H9 (cell line): Measurements from ENCODE around the gene PC. TPM values are rescaled to one million over a fixed set of nuclear protein-coding genes. Genes with fewer than 3 reads are reported as not detected.
A peak's percentile ranks its signal among the peaks of the same experiment; 100 is the strongest.

Source experiments
- DNase-seq: peaks from one replicate; pipeline ENCODE4 v3.0.0-alpha.2; 2017
- H2AFZ ChIP-seq: one replicate; pipeline ENCODE4 v1.6.1; 2013; ENCODE audit warnings: mild to moderate bottlenecking, low read length, control low read depth, moderate library complexity
- H2AK5ac ChIP-seq: 2 replicates; pipeline ENCODE4 v1.6.1; 2013; ENCODE audit warnings: low read length, control low read depth, mixed read lengths; ENCODE audit not compliant: insufficient read length
- H2BK120ac ChIP-seq: one replicate; pipeline ENCODE4 v1.6.1; 2013; ENCODE audit warnings: low read depth, mild to moderate bottlenecking, low read length, control low read depth, inconsistent platforms; ENCODE audit not compliant: poor library complexity, severe bottlenecking
- H2BK12ac ChIP-seq: 2 replicates; pipeline ENCODE4 v1.6.1; 2013; ENCODE audit warnings: low read length, control low read depth, mixed read lengths, low read depth; ENCODE audit not compliant: insufficient read length
- H2BK15ac ChIP-seq: 2 replicates; pipeline ENCODE4 v1.6.1; 2013; ENCODE audit warnings: low read depth, low read length, control low read depth
- H2BK20ac ChIP-seq: one replicate; pipeline ENCODE4 v1.6.1; 2013; ENCODE audit warnings: low read depth, mild to moderate bottlenecking, low read length, control low read depth, inconsistent platforms; ENCODE audit not compliant: poor library complexity, severe bottlenecking
- H2BK5ac ChIP-seq: 2 replicates; pipeline ENCODE4 v1.6.1; 2013; ENCODE audit warnings: low read length, control low read depth, mixed read lengths; ENCODE audit not compliant: insufficient read length
- H3K14ac ChIP-seq: 2 replicates; pipeline ENCODE4 v1.6.1; 2013; ENCODE audit warnings: low read length, control low read depth; ENCODE audit not compliant: insufficient read depth
- H3K18ac ChIP-seq: 2 replicates; pipeline ENCODE4 v1.6.1; 2013; ENCODE audit warnings: low read depth, mild to moderate bottlenecking, mixed read lengths, low read length, control low read depth; ENCODE audit not compliant: insufficient read length
- H3K23ac ChIP-seq: 2 replicates; pipeline ENCODE4 v1.6.1; 2013; ENCODE audit warnings: low read length, control low read depth, mixed read lengths, low read depth; ENCODE audit not compliant: insufficient read length
- H3K23me2 ChIP-seq: 2 replicates; pipeline ENCODE4 v1.6.1; 2013; ENCODE audit warnings: low read depth, mild to moderate bottlenecking, mixed read lengths, low read length, control low read depth; ENCODE audit not compliant: insufficient read length, poor library complexity, severe bottlenecking
- H3K27ac ChIP-seq: 2 replicates; pipeline ENCODE4 v1.5.1; 2013; ENCODE audit warnings: low read length, control low read depth, mixed read lengths, low read depth; ENCODE audit not compliant: insufficient read length
- H3K27me3 ChIP-seq: 2 replicates; pipeline ENCODE4 v1.6.1; 2013; ENCODE audit warnings: low read length, control low read depth, inconsistent platforms; ENCODE audit not compliant: insufficient read depth
- H3K4ac ChIP-seq: 2 replicates; pipeline ENCODE4 v1.6.1; 2013; ENCODE audit warnings: low read depth, mild to moderate bottlenecking, control low read depth, inconsistent platforms, low read length, moderate library complexity
- H3K4me1 ChIP-seq: 2 replicates; pipeline ENCODE4 v1.6.1; 2013; ENCODE audit warnings: low read length, control low read depth, inconsistent platforms; ENCODE audit not compliant: insufficient read depth
- H3K4me2 ChIP-seq: 2 replicates; pipeline ENCODE4 v1.6.1; 2013; ENCODE audit warnings: low read length, control low read depth, mixed read lengths; ENCODE audit not compliant: insufficient read length, insufficient read depth
- H3K56ac ChIP-seq: 2 replicates; pipeline ENCODE4 v1.6.1; 2013; ENCODE audit warnings: low read depth, mild to moderate bottlenecking, mixed read lengths, low read length, control low read depth; ENCODE audit not compliant: insufficient read length
- H3K79me1 ChIP-seq: 2 replicates; pipeline ENCODE4 v1.6.1; 2013; ENCODE audit warnings: low read depth, mild to moderate bottlenecking, moderate library complexity, low read length, control low read depth, inconsistent platforms; ENCODE audit not compliant: insufficient read depth, poor library complexity, severe bottlenecking
- H3K79me2 ChIP-seq: 2 replicates; pipeline ENCODE4 v1.6.1; 2013; ENCODE audit warnings: low read length, control low read depth, inconsistent platforms; ENCODE audit not compliant: insufficient read depth
- H3K9ac ChIP-seq: 2 replicates; pipeline ENCODE4 v1.6.1; 2013; ENCODE audit warnings: low read length, control low read depth, mixed read lengths; ENCODE audit not compliant: insufficient read length; ENCODE audit errors: extremely low read depth
- H3K9me3 ChIP-seq: one replicate; pipeline ENCODE4 v1.6.1; 2013; ENCODE audit warnings: low read depth, low read length, inconsistent platforms; ENCODE audit not compliant: control insufficient read depth
- H3T11ph ChIP-seq: one replicate; pipeline ENCODE4 v1.6.1; 2013; ENCODE audit warnings: mild to moderate bottlenecking, low read length, control low read depth, inconsistent platforms
- H4K20me1 ChIP-seq: one replicate; pipeline ENCODE4 v1.6.1; 2013; ENCODE audit not compliant: control insufficient read depth, insufficient read length, insufficient read depth
- H4K5ac ChIP-seq: 2 replicates; pipeline ENCODE4 v1.6.1; 2013; ENCODE audit warnings: low read depth, mild to moderate bottlenecking, mixed read lengths, low read length, control low read depth; ENCODE audit not compliant: insufficient read length
- H4K8ac ChIP-seq: replicated peaks from 2 replicates; pipeline ENCODE4 v1.6.1; 2013; ENCODE audit warnings: low read length, control low read depth, mixed read lengths, low read depth; ENCODE audit not compliant: insufficient read length
- H4K91ac ChIP-seq: 2 replicates; pipeline ENCODE4 v1.6.1; 2013; ENCODE audit warnings: low read depth, mild to moderate bottlenecking, moderate library complexity, mixed read lengths, low read length, control low read depth; ENCODE audit not compliant: insufficient read length
- H3K27ac Mint-ChIP-seq, 3 experiments: 2 replicates in 2 of 3; 3 replicates in 1 of 3; pipeline ENCODE4 v1.8.0; 2020 to 2021; ENCODE audit warnings: mixed read lengths in 3 of 3, mild to moderate bottlenecking in 1 of 3, moderate library complexity in 1 of 3
- H3K27me3 Mint-ChIP-seq: 2 replicates; pipeline ENCODE4 v1.8.0; 2021; ENCODE audit warnings: low read depth, mild to moderate bottlenecking, moderate library complexity, mixed read lengths
- H3K36me3 Mint-ChIP-seq, 3 experiments: 2 replicates in 2 of 3; 3 replicates in 1 of 3; pipeline ENCODE4 v1.8.0; 2020 to 2021; ENCODE audit warnings: low read depth in 3 of 3, mixed read lengths in 3 of 3; ENCODE audit not compliant: insufficient read depth in 1 of 3
- H3K4me1 Mint-ChIP-seq, 2 experiments: 2 replicates each; pipeline ENCODE4 v1.8.0; 2020; ENCODE audit warnings: mixed read lengths in 2 of 2
- H3K4me3 Mint-ChIP-seq, 2 experiments: 2 replicates in 1 of 2; 3 replicates in 1 of 2; pipeline ENCODE4 v1.8.0; 2020 to 2021; ENCODE audit warnings: mild to moderate bottlenecking in 2 of 2, mixed read lengths in 2 of 2, moderate library complexity in 1 of 2
- H3K9me3 Mint-ChIP-seq, 2 experiments: 2 replicates in 1 of 2; 3 replicates in 1 of 2; pipeline ENCODE4 v1.8.0; 2020; ENCODE audit warnings: mild to moderate bottlenecking in 2 of 2, mixed read lengths in 2 of 2, moderate library complexity in 1 of 2
- WGBS: extraction: QIAGEN DNeasy Blood & Tissue Kit; methylation state at CpG from one replicate; pipeline ENCODE4 v1.1.7; 2013; ENCODE audit warnings: missing lambda C conversion rate, low lambda C conversion rate, mixed read lengths; ENCODE audit not compliant: insufficient read length; ENCODE audit errors: extremely low coverage; 5-methylcytosine and 5-hydroxymethylcytosine counted together
- total RNA-seq: library from RNA; stranded (reverse); gene quantifications from 2 replicates; pipeline ENCODE4 v1.2.1, GENCODE V29; 2021
- TF ChIP-seq, protein P1 (sequence below): fragments of 200-600 bp; sonication (generic); conservative IDR thresholded peaks from 3 replicates; pipeline ENCODE4 v1.8.0; 2021; ENCODE audit warnings: antibody characterized with exemption, mild to moderate bottlenecking

PC gene
- total RNA-seq, 1 experiment from 2014 or later, result 32.6 TPM

DNA sequence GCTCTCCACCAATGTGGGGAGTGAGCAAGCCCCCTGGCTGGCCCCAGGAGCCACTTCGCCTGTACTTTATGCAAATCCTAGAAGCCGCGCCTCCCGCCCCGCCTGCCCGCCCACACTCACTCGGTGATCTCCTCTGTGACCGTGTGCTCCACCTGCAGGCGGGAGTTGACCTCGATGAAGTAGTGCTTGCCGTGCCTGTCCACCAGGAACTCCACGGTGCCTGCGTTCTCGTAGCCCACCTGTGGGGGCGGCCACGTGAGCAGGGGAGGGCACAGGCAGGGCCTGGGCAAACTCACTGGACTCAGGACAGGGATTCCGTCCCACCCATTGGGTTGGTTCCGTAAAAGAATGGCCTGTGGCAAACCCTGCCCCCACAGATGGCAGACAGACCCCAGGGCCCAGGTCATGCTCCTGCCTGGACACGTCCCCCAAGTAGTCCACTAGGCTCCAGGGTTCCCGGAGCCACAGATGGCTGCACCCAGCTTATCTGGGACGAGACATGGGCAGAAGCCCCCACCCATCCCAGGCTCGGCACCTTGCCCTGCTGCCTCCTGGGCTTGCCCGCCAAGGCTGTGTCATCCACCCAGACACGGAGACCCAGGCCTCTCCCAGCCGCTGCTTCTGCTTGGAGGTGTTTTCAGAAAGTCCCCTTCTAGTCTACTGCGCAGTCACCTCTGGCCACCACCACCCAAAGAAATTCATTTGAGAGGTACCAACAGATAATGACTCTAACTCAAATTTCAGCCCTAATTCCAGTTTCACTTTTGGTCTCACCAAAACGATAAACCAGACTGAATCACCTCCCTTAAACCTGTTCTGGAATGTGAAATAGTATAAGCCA is 89.2 kb downstream of the PC start:
- Histone ChIP-seq H2BK15ac (no peak overlapping the region), H2BK5ac (no peak overlapping the region), H3K27ac (no peak overlapping the region), H3K4me1 (no peaks in the 10 kb centered on the region), H3T11ph (no peak overlapping the region), H3K23ac (no peak overlapping the region), H3K4ac (no peak overlapping the region), H2BK12ac (no peak overlapping the region), H3K9ac (no peak overlapping the region), H3K79me1 (no peaks in the 10 kb centered on the region), H3K27me3 (no peaks in the 10 kb centered on the region), H3K18ac (no peak overlapping the region), H3K23me2 (no peaks in the 10 kb centered on the region), H3K9me3 (no peaks in the 10 kb centered on the region), H3K79me2 (no peaks in the 10 kb centered on the region), H3K56ac (no peak overlapping the region), H3K4me2 (no peak overlapping the region), H2AK5ac (no peak overlapping the region), H3K14ac (no peak overlapping the region), H4K8ac (no peak overlapping the region), H4K20me1 (no peaks in the 10 kb centered on the region), H4K91ac (no peak overlapping the region), H2BK20ac (no peak overlapping the region), H4K5ac (no peak overlapping the region), H2AFZ (no peak overlapping the region), H2BK120ac (no peak overlapping the region)
- peak; percentile 92 for DNase-seq
- H3K4me1 Mint-ChIP-seq, result peaks cover 11 to 22% of the 10 kb centered on the region in 2 experiments
- no peak overlapping the region; a peak in 1 of 5 replicates for H3K4me3 Mint-ChIP-seq
- H3K27ac Mint-ChIP-seq, result peak overlapping the region; percentile 55 to 77 (median 67); a peak in 6 of 7 replicates
- TF ChIP-seq, protein P1, sequence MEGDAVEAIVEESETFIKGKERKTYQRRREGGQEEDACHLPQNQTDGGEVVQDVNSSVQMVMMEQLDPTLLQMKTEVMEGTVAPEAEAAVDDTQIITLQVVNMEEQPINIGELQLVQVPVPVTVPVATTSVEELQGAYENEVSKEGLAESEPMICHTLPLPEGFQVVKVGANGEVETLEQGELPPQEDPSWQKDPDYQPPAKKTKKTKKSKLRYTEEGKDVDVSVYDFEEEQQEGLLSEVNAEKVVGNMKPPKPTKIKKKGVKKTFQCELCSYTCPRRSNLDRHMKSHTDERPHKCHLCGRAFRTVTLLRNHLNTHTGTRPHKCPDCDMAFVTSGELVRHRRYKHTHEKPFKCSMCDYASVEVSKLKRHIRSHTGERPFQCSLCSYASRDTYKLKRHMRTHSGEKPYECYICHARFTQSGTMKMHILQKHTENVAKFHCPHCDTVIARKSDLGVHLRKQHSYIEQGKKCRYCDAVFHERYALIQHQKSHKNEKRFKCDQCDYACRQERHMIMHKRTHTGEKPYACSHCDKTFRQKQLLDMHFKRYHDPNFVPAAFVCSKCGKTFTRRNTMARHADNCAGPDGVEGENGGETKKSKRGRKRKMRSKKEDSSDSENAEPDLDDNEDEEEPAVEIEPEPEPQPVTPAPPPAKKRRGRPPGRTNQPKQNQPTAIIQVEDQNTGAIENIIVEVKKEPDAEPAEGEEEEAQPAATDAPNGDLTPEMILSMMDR, result peak; percentile 84
- H3K27me3 Mint-ChIP-seq, result no peaks in the 10 kb centered on the region
- no CpG with 5 or more reads among the region's 27 CpGs for WGBS
- peaks cover 0 to 11% (median 3%) of the 10 kb centered on the region in 3 experiments; a peak in 4 of 7 replicates for H3K36me3 Mint-ChIP-seq
- H3K9me3 Mint-ChIP-seq, result no peaks in the 10 kb centered on the region
